HG03378 (cell line): Measurements from ENCODE around the gene HS2ST1.
"Not testable (repeated sequence)": the region's sequence is repeated elsewhere in the genome, so short reads cannot be mapped to it uniquely, and the experiment has no call there.

ENCODE experiments used
- ATAC-seq: cut with Tn5 transposase; IDR thresholded peaks from one replicate; pipeline ENCODE4 v1.9.1; 2021; ENCODE audit warnings: mild to moderate bottlenecking, moderate library complexity; ENCODE audit not compliant: unreplicated experiment

Gene HS2ST1

GRCh38 chr1:86924324-86924960, 10.0 kb downstream of the HS2ST1 start:
- no peak for ATAC-seq

GRCh38 chr1:86925742-86926141, 11.3 kb downstream of the HS2ST1 start:
- ATAC-seq = no peak

- no peak for ATAC-seq
These were observed 12.4 kb downstream of the HS2ST1 start for GRCh38 chr1:86926883-86927282.

GRCh38 chr1:86928819-86929218, 14.4 kb downstream of the HS2ST1 start:
- no peak for ATAC-seq

GRCh38 chr1:86933051-86933450, 18.6 kb downstream of the HS2ST1 start:
- no peak for ATAC-seq

GRCh38 chr1:86933562-86934377, 19.3 kb downstream of the HS2ST1 start:
- no peak for ATAC-seq

GRCh38 chr1:86938450-86938849, 24.0 kb downstream of the HS2ST1 start:
- no peak for ATAC-seq

GRCh38 chr1:86938855-86939254, 24.4 kb downstream of the HS2ST1 start:
- ATAC-seq = no peak

- ATAC-seq = no peak
These were observed 25.0 kb downstream of the HS2ST1 start for GRCh38 chr1:86939406-86939805.

GRCh38 chr1:86940599-86940998, 26.2 kb downstream of the HS2ST1 start:
- ATAC-seq = no peak

- no peak for ATAC-seq
These were observed 27.6 kb downstream of the HS2ST1 start for GRCh38 chr1:86942042-86942441.

GRCh38 chr1:86942743-86943142, 28.3 kb downstream of the HS2ST1 start:
- no peak for ATAC-seq

- ATAC-seq = no peak
These were observed 33.8 kb downstream of the HS2ST1 start for GRCh38 chr1:86948212-86948611.

- no peak for ATAC-seq
These were observed 36.4 kb downstream of the HS2ST1 start for GRCh38 chr1:86950712-86951419.

- ATAC-seq = no peak
These were observed 37.0 kb downstream of the HS2ST1 start for GRCh38 chr1:86951430-86951829.

- ATAC-seq = no peak
These were observed 38.7 kb downstream of the HS2ST1 start for GRCh38 chr1:86953167-86953566.

GRCh38 chr1:86955678-86956077, 41.2 kb downstream of the HS2ST1 start:
- ATAC-seq = no peak

GRCh38 chr1:86956221-86956620, 41.8 kb downstream of the HS2ST1 start:
- ATAC-seq = no peak

- ATAC-seq = no peak
These were observed 42.8 kb downstream of the HS2ST1 start for GRCh38 chr1:86957221-86957620.

GRCh38 chr1:86960548-86960947, 46.1 kb downstream of the HS2ST1 start:
- no peak for ATAC-seq

- ATAC-seq = not testable (repeated sequence)
These were observed 49.4 kb downstream of the HS2ST1 start for GRCh38 chr1:86963841-86964240.
